NT2/D1 (cell line): ENCODE results near the gene ELK1.

Source experiments
- YY1 ChIP-seq: IDR thresholded peaks from 2 replicates; pipeline ENCODE4 v1.6.1; 2011; ENCODE audit not compliant: insufficient read length, insufficient read depth
- ZNF274 ChIP-seq: IDR thresholded peaks from 2 replicates; pipeline ENCODE4 v1.6.1; 2011; ENCODE audit warnings: mild to moderate bottlenecking, low read depth, low read length

DNA sequence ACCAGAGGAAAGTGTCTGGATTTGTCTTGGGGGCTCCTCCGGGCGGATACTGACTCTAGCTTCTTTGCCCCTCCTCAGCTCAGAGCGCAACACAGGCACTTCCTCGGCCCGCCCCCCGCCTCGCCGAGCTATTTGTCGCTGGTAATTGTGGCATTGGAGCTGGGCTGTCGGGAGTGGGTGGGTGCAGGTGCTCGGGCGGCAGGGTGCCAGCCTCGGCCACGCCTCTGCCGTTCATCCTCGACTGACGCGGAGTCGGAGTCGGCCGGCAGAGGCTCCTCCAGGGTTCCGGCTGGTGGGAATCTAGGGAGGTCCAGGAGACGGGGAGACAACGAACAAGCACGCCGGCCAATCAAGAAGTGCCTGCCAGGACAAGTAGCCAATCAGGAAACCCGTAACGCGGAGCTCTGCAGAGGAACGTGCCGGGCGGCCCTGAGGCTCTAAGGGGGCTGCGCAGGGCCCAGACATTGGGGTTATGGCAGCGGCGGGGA, 26.8 kb downstream of the ELK1 start:
- TF ChIP-seq ZNF274: no peak
- no peak for TF ChIP-seq YY1
